Endothelial cell of umbilical vein (primary cell): Measurements from ENCODE around the gene LEMD1.

Experiments
- CTCF ChIP-seq, 2 donors: IDR thresholded peaks; 1 replicate in 1 of 2; 2 replicates in 1 of 2; pipeline ENCODE4 v1.5.1; 2011; ENCODE audit warnings: low read length in 2 of 2, mild to moderate bottlenecking in 2 of 2, moderate library complexity in 2 of 2, control low read depth in 1 of 2, inconsistent platforms in 1 of 2, low read depth in 1 of 2; ENCODE audit not compliant: insufficient read depth in 1 of 2; ENCODE audit errors: extremely low read depth in 1 of 2
- EZH2 ChIP-seq: IDR thresholded peaks from 2 replicates; pipeline ENCODE4 v1.6.1; 2012; ENCODE audit warnings: borderline replicate concordance, low read depth, mild to moderate bottlenecking, moderate library complexity, low read length, inconsistent platforms; ENCODE audit not compliant: severe bottlenecking
- MYC ChIP-seq: IDR thresholded peaks from one replicate; pipeline ENCODE4 v1.6.1; 2011; ENCODE audit warnings: mild to moderate bottlenecking, low read depth, low read length
- POLR2A ChIP-seq: IDR thresholded peaks from 2 replicates; pipeline ENCODE4 v1.6.1; 2012; ENCODE audit warnings: low read depth, mild to moderate bottlenecking, control low read depth, low read length
- POLR2AphosphoS5 ChIP-seq: IDR thresholded peaks from 2 replicates; pipeline ENCODE4 v1.6.1; 2012; ENCODE audit warnings: low read depth, mild to moderate bottlenecking, control low read depth, low read length, moderate library complexity; ENCODE audit not compliant: insufficient read depth

DNA sequence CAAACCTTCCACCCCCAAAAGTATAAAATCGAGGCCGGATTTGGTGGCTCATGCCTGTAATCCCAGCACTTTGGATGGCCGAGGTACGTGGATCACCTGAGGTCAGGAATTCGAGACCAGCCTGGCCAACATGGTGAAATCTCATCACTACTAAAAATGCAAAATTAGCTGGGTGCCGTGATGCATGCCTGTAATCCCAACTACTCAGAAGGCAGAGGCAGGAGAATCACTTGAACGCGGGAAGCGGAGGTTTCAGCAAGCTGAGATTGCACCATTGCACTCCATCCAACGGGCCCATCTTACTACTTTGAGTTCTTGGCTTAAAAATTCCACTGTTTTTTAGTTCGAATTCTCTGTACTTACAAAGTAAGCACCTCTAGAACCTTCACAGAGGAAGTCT lies 76.1 kb downstream of the LEMD1 start:
- TF ChIP-seq CTCF (IDR thresholded peaks at IDR 0.05; ENCODE audit: extremely low read depth in 1 of 2, insufficient read depth in 1 of 2, low read depth in 1 of 2, low read length in 2 of 2) = no peak
- TF ChIP-seq EZH2 = no peak
- TF ChIP-seq POLR2AphosphoS5 = no peak
- TF ChIP-seq POLR2A = no peak
- no peak for TF ChIP-seq MYC
